ENCODE data around the gene ODAD4.

Gene ODAD4

DNA sequence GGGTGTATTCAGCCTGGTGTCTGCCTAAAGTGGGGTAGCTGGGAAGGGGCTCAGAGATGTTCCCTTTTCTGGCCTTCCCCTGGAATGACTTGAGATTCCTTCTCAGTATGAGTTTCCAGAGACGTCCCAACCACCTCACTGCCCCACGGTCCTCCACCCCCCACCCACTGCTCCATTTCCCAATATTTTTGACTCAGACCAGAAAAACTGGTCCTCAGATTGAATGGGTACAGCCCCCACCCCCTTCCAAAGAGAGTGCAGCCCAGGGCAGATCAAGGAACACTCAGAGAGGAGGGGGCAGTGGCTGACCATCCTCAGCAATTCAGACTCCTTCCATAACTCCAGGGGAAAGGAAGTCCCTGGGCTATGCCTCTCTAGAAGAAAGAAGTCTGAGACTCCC is 14.9 kb upstream of the ODAD4 start (continued):
- TF ChIP-seq, protein P1, sequence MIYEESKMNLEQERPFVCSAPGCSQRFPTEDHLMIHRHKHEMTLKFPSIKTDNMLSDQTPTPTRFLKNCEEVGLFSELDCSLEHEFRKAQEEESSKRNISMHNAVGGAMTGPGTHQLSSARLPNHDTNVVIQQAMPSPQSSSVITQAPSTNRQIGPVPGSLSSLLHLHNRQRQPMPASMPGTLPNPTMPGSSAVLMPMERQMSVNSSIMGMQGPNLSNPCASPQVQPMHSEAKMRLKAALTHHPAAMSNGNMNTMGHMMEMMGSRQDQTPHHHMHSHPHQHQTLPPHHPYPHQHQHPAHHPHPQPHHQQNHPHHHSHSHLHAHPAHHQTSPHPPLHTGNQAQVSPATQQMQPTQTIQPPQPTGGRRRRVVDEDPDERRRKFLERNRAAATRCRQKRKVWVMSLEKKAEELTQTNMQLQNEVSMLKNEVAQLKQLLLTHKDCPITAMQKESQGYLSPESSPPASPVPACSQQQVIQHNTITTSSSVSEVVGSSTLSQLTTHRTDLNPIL (CRISPR knock-in tag; IDR thresholded peaks at IDR 0.05; ENCODE audit: low read depth): no peak
- TF ChIP-seq ARNTL (CRISPR knock-in tag; IDR thresholded peaks at IDR 0.05; ENCODE audit: borderline replicate concordance, low read depth): no peak
- no peak for TF ChIP-seq ZNF8 (CRISPR knock-in tag; IDR thresholded peaks at IDR 0.05)
- TF ChIP-seq TOX (CRISPR knock-in tag; IDR thresholded peaks at IDR 0.05; ENCODE audit: borderline replicate concordance): no peak
- no peak for TF ChIP-seq ZNF70 (CRISPR knock-in tag; IDR thresholded peaks at IDR 0.05)
- TF ChIP-seq CSDC2 (CRISPR knock-in tag; IDR thresholded peaks at IDR 0.05): no peak
- no peak for TF ChIP-seq OSR1 (CRISPR knock-in tag; IDR thresholded peaks at IDR 0.05)

DNA sequence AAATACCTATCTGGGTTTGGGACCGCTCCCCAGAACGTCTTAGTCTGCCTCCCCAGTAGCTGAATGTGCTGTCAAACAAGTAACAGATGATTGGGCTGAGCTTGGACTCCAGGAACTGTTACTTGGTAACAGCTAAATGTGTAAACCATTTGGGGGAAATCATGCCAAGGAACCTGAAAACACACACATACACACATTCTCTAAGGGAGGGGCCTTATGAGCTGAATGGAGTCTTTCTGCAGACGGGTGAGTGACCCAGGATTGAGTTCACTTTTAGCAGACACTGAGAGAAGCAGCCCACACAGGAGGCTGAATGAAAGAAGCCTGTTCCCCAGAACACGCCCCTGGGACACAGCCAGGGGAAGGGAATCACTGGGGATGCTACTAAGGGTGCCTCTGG is 13.2 kb upstream of the ODAD4 start:
- no peak for ATAC-seq
- TF ChIP-seq ZNF565 (CRISPR knock-in tag; conservative IDR thresholded peaks at IDR 0.05; ENCODE audit: low read depth) (no peak), BACH2 (CRISPR knock-in tag; IDR thresholded peaks at IDR 0.05; ENCODE audit: borderline replicate concordance) (no peak), ZFP3 (CRISPR knock-in tag; IDR thresholded peaks at IDR 0.05) (no peak), TCF4 (CRISPR knock-in tag; IDR thresholded peaks at IDR 0.05; ENCODE audit: borderline replicate concordance) (no peak), TOX (CRISPR knock-in tag; IDR thresholded peaks at IDR 0.05; ENCODE audit: borderline replicate concordance) (no peak), OSR1 (CRISPR knock-in tag; IDR thresholded peaks at IDR 0.05) (no peak), ZFP30 (CRISPR knock-in tag; IDR thresholded peaks at IDR 0.05) (no peak)
- TF ChIP-seq, protein P2, sequence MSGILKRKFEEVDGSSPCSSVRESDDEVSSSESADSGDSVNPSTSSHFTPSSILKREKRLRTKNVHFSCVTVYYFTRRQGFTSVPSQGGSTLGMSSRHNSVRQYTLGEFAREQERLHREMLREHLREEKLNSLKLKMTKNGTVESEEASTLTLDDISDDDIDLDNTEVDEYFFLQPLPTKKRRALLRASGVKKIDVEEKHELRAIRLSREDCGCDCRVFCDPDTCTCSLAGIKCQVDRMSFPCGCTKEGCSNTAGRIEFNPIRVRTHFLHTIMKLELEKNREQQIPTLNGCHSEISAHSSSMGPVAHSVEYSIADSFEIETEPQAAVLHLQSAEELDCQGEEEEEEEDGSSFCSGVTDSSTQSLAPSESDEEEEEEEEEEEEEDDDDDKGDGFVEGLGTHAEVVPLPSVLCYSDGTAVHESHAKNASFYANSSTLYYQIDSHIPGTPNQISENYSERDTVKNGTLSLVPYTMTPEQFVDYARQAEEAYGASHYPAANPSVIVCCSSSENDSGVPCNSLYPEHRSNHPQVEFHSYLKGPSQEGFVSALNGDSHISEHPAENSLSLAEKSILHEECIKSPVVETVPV (CRISPR knock-in tag; IDR thresholded peaks at IDR 0.05): no peak
- TF ChIP-seq, protein P3, sequence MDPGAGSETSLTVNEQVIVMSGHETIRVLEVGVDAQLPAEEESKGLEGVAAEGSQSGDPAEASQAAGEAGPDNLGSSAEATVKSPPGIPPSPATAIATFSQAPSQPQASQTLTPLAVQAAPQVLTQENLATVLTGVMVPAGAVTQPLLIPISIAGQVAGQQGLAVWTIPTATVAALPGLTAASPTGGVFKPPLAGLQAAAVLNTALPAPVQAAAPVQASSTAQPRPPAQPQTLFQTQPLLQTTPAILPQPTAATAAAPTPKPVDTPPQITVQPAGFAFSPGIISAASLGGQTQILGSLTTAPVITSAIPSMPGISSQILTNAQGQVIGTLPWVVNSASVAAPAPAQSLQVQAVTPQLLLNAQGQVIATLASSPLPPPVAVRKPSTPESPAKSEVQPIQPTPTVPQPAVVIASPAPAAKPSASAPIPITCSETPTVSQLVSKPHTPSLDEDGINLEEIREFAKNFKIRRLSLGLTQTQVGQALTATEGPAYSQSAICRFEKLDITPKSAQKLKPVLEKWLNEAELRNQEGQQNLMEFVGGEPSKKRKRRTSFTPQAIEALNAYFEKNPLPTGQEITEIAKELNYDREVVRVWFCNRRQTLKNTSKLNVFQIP (CRISPR knock-in tag; IDR thresholded peaks at IDR 0.05; ENCODE audit: borderline replicate concordance, low read depth): no peak
- TF ChIP-seq, protein P4, sequence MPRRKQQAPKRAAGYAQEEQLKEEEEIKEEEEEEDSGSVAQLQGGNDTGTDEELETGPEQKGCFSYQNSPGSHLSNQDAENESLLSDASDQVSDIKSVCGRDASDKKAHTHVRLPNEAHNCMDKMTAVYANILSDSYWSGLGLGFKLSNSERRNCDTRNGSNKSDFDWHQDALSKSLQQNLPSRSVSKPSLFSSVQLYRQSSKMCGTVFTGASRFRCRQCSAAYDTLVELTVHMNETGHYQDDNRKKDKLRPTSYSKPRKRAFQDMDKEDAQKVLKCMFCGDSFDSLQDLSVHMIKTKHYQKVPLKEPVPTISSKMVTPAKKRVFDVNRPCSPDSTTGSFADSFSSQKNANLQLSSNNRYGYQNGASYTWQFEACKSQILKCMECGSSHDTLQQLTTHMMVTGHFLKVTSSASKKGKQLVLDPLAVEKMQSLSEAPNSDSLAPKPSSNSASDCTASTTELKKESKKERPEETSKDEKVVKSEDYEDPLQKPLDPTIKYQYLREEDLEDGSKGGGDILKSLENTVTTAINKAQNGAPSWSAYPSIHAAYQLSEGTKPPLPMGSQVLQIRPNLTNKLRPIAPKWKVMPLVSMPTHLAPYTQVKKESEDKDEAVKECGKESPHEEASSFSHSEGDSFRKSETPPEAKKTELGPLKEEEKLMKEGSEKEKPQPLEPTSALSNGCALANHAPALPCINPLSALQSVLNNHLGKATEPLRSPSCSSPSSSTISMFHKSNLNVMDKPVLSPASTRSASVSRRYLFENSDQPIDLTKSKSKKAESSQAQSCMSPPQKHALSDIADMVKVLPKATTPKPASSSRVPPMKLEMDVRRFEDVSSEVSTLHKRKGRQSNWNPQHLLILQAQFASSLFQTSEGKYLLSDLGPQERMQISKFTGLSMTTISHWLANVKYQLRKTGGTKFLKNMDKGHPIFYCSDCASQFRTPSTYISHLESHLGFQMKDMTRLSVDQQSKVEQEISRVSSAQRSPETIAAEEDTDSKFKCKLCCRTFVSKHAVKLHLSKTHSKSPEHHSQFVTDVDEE (CRISPR knock-in tag; IDR thresholded peaks at IDR 0.05): no peak

DNA sequence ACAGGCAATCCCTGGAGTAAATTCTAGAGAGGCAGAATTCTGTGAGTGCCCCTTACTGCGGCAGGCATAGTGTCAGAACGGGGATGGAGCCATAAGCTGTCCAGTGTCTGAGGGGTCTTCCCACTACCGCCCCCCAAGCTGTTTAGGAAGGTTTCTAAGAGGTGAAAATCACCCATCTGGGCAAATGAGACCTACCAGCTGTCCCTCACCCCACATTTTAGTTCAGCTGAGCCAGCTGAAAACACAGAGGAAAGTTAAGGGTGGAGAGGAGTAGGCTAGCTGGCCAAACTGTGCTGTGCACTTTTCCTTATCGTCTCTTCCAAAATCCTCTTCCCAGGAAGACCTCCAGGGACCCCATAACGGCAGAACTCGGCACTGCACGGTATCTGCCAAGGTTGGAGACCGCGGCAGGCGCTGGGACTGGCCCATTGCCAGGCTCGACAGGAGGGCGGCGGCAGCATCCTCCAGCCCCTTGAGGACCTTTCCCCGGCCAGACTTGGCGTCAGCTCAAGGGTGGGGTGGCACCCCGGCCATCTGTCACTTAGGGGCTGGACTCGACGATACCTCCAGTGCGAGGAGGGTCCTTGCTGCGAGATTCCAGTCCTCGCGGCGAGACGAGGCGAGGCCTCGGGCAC is 12.6 kb upstream of the ODAD4 start:
- TF ChIP-seq PPARA (CRISPR knock-in tag; IDR thresholded peaks at IDR 0.05; ENCODE audit: borderline replicate concordance) (no peak), TCF4 (CRISPR knock-in tag; IDR thresholded peaks at IDR 0.05; ENCODE audit: borderline replicate concordance) (no peak), RARB (CRISPR knock-in tag; IDR thresholded peaks at IDR 0.05) (no peak), ESRRG (CRISPR knock-in tag; IDR thresholded peaks at IDR 0.05) (no peak), ZNF565 (CRISPR knock-in tag; conservative IDR thresholded peaks at IDR 0.05; ENCODE audit: low read depth) (no peak)
- TF ChIP-seq, protein P1 (CRISPR knock-in tag; IDR thresholded peaks at IDR 0.05; ENCODE audit: low read depth): no peak
- ATAC-seq: peak; percentile 26
